Measurements from ENCODE around the gene UBE2U. TPM values are rescaled to one million over a fixed set of nuclear protein-coding genes. Genes with fewer than 3 reads are reported as not detected.

Gene UBE2U, protein sequence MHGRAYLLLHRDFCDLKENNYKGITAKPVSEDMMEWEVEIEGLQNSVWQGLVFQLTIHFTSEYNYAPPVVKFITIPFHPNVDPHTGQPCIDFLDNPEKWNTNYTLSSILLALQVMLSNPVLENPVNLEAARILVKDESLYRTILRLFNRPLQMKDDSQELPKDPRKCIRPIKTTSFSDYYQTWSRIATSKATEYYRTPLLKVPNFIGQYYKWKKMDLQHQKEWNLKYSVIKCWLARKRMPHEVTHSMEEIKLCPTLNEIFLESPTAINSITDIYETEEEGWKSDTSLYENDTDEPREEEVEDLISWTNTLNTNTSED
- 0.33 TPM for total RNA-seq

GRCh38 chr1:64203420-64203819 lies at the start of gene UBE2U:
UBE2U (plus strand) TSS chr1:64203623; CDS start chr1:64204051, 428 bp downstream.

